ENCODE measurements around the gene DNAJC4.

DNA sequence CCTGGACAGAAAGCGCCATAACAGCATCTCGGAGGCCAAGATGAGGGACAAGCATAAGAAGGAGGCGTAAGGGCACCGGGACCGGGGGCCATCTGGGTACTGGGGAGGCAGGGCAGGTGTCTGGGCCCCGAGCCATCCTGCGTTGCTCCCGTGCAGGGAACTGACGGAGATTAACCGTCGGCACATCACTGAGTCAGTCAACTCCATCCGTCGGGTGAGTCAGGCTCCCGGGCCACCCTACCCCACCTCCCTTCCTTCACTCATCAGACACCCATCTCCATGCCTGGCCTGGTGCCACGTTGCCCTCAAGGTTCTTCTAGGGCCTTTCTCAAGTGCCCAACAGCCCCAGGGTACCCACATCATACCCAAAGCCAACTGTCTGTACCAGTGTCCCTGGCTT lies 36.0 kb downstream of the DNAJC4 start:
- TF ChIP-seq BCOR (IDR thresholded peaks at IDR 0.05) (no peak), CTCF (IDR thresholded peaks at IDR 0.05 in 2 of 3, conservative IDR thresholded peaks at IDR 0.05 in 1 of 3; ENCODE audit: insufficient read depth in 2 of 3, low read depth in 1 of 3, low read length in 3 of 3) (no peak), NFRKB (IDR thresholded peaks at IDR 0.05; ENCODE audit: low read depth) (no peak)
